Sigmoid colon (tissue), 7 donors: ENCODE measurements around the gene PCDHB5. TPM values are rescaled to one million over a fixed set of nuclear protein-coding genes. Genes with fewer than 3 reads are reported as not detected.
"Not testable (repeated sequence)": the region's sequence is repeated elsewhere in the genome, so short reads cannot be mapped to it uniquely, and the experiment has no call there.

ENCODE experiments used
- DNase-seq: peaks from one replicate; pipeline ENCODE4 v3.0.0-alpha.2; 2019
- H3K27ac ChIP-seq, 4 donors: fragments of 200-600 bp; sonication (generic); one replicate each; pipeline ENCODE4 v1.5.1; 2016 to 2019; ENCODE audit warnings: mild to moderate bottlenecking in 1 of 4
- H3K27me3 ChIP-seq, 3 donors: fragments of 200-600 bp; sonication (generic); one replicate each; pipeline ENCODE4 v1.5.1; 2019; ENCODE audit warnings: mild to moderate bottlenecking in 1 of 3
- H3K36me3 ChIP-seq, 4 donors: fragments of 200-600 bp; sonication (generic); one replicate each; pipeline ENCODE4 v1.5.1; 2016 to 2019
- H3K4me1 ChIP-seq, 4 donors: fragments of 200-600 bp; sonication (generic); one replicate each; pipeline ENCODE4 v1.5.1; 2017 to 2019
- H3K4me3 ChIP-seq, 4 donors: fragments of 200-600 bp; sonication (generic); one replicate each; pipeline ENCODE4 v1.5.1; 2017 to 2019; ENCODE audit warnings: mild to moderate bottlenecking in 2 of 4, moderate library complexity in 1 of 4
- H3K9me3 ChIP-seq, 4 donors: fragments of 200-600 bp in 3 of 4; sonication (generic) in 3 of 4; one replicate each; pipeline versions ENCODE4 v1.5.1 to v1.6.1; 2013 to 2019
- CTCF ChIP-seq, 4 experiments: fragments of 450-650 bp in 3 of 4; fragments of 200-600 bp in 1 of 4; IDR thresholded peaks; one replicate each; pipeline ENCODE4 v1.5.1; 2016 to 2019; ENCODE audit warnings: antibody characterized with exemption in 4 of 4, mild to moderate bottlenecking in 3 of 4, moderate library complexity in 2 of 4
- EP300 ChIP-seq, 4 donors: sonication (generic); formaldehyde crosslinking; IDR thresholded peaks; one replicate each; pipeline ENCODE4 v1.6.1; 2017; ENCODE audit warnings: antibody characterized with exemption in 4 of 4
- POLR2A ChIP-seq, 2 donors: fragments of 450-650 bp; IDR thresholded peaks; one replicate each; pipeline ENCODE4 v1.6.1; 2016; ENCODE audit warnings: antibody characterized with exemption in 2 of 2, mild to moderate bottlenecking in 2 of 2, moderate library complexity in 2 of 2
- WGBS, 2 donors: extraction: QIAGEN DNeasy Blood & Tissue Kit; methylation state at CpG; one replicate each; pipeline ENCODE4 v1.1.7; 2013; 5-methylcytosine and 5-hydroxymethylcytosine counted together
- intact Hi-C: fragments of 100-400 bp; cut with DNase I; formaldehyde crosslinking; loops from one replicate; pipeline ENCODE4 v1.15.1; 2023
- polyA plus RNA-seq, 3 donors: library from polyadenylated mRNA; stranded (reverse); fragments of 200-250 nt; gene quantifications; one replicate each; pipeline ENCODE4 v1.2.3, GENCODE V29; 2013
- total RNA-seq, 4 donors: library from RNA; depleted of rRNA; stranded (reverse); fragments of >200 nt; gene quantifications; one replicate each; pipeline ENCODE4 v1.1.0, GENCODE V29; 2016
- donor health status: healthy with polysubstance abuse.
- donor health status: Bipolar disorder and iron deficiency.
- donor health status: healthy.

The PCDHB5 gene
- total and polyA plus RNA-seq, 7 donors = under 0.01 to 6.5 (median 3.2) TPM; not detected in 1

- no peak for DNase-seq
- Histone ChIP-seq H3K9me3 (peaks cover 3 to 43% (median 30%) of the 10 kb centered on the region in 4 donors), H3K4me3 (no peak overlapping the region), H3K27me3 (peaks cover 0 to 32% (median 0%) of the 10 kb centered on the region in 3 donors), H3K36me3 (no peaks in the 10 kb centered on the region), H3K27ac (no peak overlapping the region), H3K4me1 (no peaks in the 10 kb centered on the region)
- TF ChIP-seq CTCF (IDR thresholded peaks at IDR 0.05) (no peak), POLR2A (IDR thresholded peaks at IDR 0.05) (no peak), EP300 (IDR thresholded peaks at IDR 0.05) (no peak)
- intact Hi-C loops = no loop called here
- 39 to 51% methylated on average over 21 of the region's 21 CpGs for WGBS, 2 donors
Measured at GRCh38 chr5:141155540-141156374, 20.8 kb downstream of the PCDHB5 start.

GRCh38 chr5:141157356-141157755 is 22.4 kb downstream of the PCDHB5 start:
- intact Hi-C loops, H3K27ac ChIP-seq, DNase-seq, H3K4me1 ChIP-seq, H3K4me3 ChIP-seq, H3K36me3 ChIP-seq: not testable (repeated sequence)
- Histone ChIP-seq H3K9me3 (peaks cover 3 to 32% (median 22%) of the 10 kb centered on the region in 4 donors), H3K27me3 (peaks cover 0 to 21% (median 0%) of the 10 kb centered on the region in 3 donors)
- WGBS, 2 donors = 43 to 76% methylated on average over 38 of the region's 38 CpGs

DNA sequence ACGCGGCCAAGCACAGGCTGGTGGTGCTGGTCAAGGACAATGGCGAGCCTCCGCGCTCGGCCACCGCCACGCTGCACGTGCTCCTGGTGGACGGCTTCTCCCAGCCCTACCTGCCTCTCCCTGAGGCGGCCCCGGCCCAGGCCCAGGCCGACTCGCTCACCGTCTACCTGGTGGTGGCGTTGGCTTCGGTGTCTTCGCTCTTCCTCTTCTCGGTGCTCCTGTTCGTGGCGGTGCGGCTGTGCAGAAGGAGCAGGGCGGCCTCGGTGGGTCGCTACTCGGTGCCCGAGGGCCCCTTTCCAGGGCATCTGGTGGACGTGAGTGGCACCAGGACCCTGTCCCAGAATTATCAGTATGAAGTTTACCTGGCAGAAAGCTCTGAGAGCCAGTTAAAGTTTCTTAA is 22.9 kb downstream of the PCDHB5 start:
- intact Hi-C loops, H3K27ac ChIP-seq, H3K36me3 ChIP-seq, H3K4me3 ChIP-seq, H3K4me1 ChIP-seq, DNase-seq: not testable (repeated sequence)
- Histone ChIP-seq H3K27me3 (peaks cover 0 to 18% (median 0%) of the 10 kb centered on the region in 3 donors), H3K9me3 (peaks cover 3 to 35% (median 23%) of the 10 kb centered on the region in 4 donors)
- WGBS, 2 donors = 44 to 69% methylated on average over 22 of the region's 28 CpGs

- H3K27ac ChIP-seq = no peak within 1 kb of the TSS
- peaks cover 0 to 34% (median 4%) of the 10 kb centered on the region in 3 donors for H3K27me3 ChIP-seq
- TF ChIP-seq CTCF (IDR thresholded peaks at IDR 0.05) = peak in 1 of 4 experiments; percentile 23
- TF ChIP-seq EP300 (IDR thresholded peaks at IDR 0.05) = no peak
- no peak for DNase-seq
- intact Hi-C loops = no loop called here
- no peaks in the 10 kb centered on the region for H3K36me3 ChIP-seq
- peak within 1 kb of the TSS in 3 of 4 donors; percentile 2 to 23 (median 12) for H3K4me3 ChIP-seq
- WGBS, 2 donors = 33 to 46% methylated on average over 20 of the region's 20 CpGs
- H3K9me3 ChIP-seq = peaks cover 8 to 36% (median 17%) of the 10 kb centered on the region in 4 donors
- no peaks in the 10 kb centered on the region for H3K4me1 ChIP-seq
Measured at GRCh38 chr5:141172381-141173204, 37.6 kb downstream of the PCDHB5 start, which contains the start of gene PCDHB7. PCDHB7 (plus strand) TSS chr5:141172644; CDS start chr5:141172836, 192 bp downstream.

- DNase-seq, H3K4me1 ChIP-seq, H3K36me3 ChIP-seq, H3K4me3 ChIP-seq, H3K27ac ChIP-seq, intact Hi-C loops: not testable (repeated sequence)
- H3K9me3 ChIP-seq = peaks cover 14 to 50% (median 20%) of the 10 kb centered on the region in 4 donors
- peaks cover 0 to 49% (median 4%) of the 10 kb centered on the region in 3 donors for H3K27me3 ChIP-seq
- 50 to 76% methylated on average over 79 of the region's 79 CpGs for WGBS, 2 donors
Measured at GRCh38 chr5:141174291-141175104, 39.5 kb downstream of the PCDHB5 start.

- H3K36me3 ChIP-seq = no peaks in the 10 kb centered on the region
- peaks cover 14 to 50% (median 20%) of the 10 kb centered on the region in 4 donors for H3K9me3 ChIP-seq
- no peak overlapping the region for H3K4me3 ChIP-seq
- no peak overlapping the region for H3K27ac ChIP-seq
- 65 to 79% methylated on average over 1 of the region's 1 CpG for WGBS, 2 donors
- H3K27me3 ChIP-seq = peaks cover 4 to 57% (median 4%) of the 10 kb centered on the region in 3 donors
- H3K4me1 ChIP-seq = no peaks in the 10 kb centered on the region
- DNase-seq = no peak
- peak in 1 of 2 donors; percentile 9 for TF ChIP-seq POLR2A (IDR thresholded peaks at IDR 0.05)
- no peak for TF ChIP-seq EP300 (IDR thresholded peaks at IDR 0.05)
- intact Hi-C loops = no loop called here
Measured at GRCh38 chr5:141175933-141176332, 40.9 kb downstream of the PCDHB5 start.

DNA sequence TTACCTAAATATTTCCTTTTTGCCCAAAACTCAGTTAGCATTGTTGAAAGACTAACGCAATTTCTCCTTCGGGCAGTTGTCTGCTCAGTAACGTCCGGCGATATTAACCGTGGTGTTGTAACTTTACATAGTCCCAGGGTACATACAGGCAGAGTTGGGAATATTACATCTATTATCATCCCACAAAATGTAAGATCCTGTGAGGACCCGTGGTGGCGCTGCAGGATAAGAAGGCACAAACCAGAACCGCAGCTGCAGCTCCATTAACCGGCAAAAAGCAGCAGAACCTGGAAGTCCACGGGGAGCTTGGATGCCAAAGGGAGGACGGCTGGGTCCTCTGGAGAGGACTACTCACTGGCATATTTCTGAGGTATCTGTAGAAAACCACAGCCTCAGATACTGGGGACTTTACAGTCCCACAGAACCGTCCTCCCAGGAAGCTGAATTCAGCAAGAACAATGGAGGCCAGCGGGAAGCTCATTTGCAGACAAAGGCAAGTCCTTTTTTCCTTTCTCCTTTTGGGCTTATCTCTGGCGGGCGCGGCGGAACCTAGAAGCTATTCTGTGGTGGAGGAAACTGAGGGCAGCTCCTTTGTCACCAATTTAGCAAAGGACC is 42.7 kb downstream of the PCDHB5 start, which contains the start of gene PCDHB8:
Gene PCDHB8 (plus strand): TSS at position 214 of the 615 bp plus-strand sequence. CDS start 245 bp downstream, at position 459.
- intact Hi-C loops, DNase-seq, H3K4me3 ChIP-seq, H3K4me1 ChIP-seq, H3K36me3 ChIP-seq, H3K27ac ChIP-seq: not testable (repeated sequence)
- WGBS, 2 donors = 26 to 51% methylated on average over 15 to 16 of the region's 18 CpGs
- Histone ChIP-seq H3K27me3 (peaks cover 4 to 57% (median 4%) of the 10 kb centered on the region in 3 donors), H3K9me3 (peaks cover 12 to 58% (median 20%) of the 10 kb centered on the region in 4 donors)

DNA sequence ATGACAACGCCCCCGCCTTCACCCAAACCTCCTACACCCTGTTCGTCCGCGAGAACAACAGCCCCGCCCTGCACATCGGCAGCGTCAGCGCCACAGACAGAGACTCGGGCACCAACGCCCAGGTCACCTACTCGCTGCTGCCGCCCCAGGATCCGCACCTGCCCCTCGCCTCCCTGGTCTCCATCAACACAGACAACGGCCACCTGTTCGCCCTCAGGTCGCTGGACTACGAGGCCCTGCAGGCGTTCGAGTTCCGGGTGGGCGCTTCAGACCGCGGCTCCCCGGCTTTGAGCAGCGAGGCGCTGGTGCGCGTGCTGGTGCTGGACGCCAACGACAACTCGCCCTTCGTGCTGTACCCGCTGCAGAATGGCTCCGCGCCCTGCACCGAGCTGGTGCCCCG is 44.4 kb downstream of the PCDHB5 start:
- WGBS, 2 donors = 47 to 78% methylated on average over 35 of the region's 39 CpGs
- H3K4me3 ChIP-seq, H3K27ac ChIP-seq, H3K36me3 ChIP-seq, DNase-seq, intact Hi-C loops, H3K4me1 ChIP-seq: not testable (repeated sequence)
- Histone ChIP-seq H3K27me3 (peaks cover 4 to 68% (median 4%) of the 10 kb centered on the region in 3 donors), H3K9me3 (peaks cover 3 to 53% (median 23%) of the 10 kb centered on the region in 4 donors)

DNA sequence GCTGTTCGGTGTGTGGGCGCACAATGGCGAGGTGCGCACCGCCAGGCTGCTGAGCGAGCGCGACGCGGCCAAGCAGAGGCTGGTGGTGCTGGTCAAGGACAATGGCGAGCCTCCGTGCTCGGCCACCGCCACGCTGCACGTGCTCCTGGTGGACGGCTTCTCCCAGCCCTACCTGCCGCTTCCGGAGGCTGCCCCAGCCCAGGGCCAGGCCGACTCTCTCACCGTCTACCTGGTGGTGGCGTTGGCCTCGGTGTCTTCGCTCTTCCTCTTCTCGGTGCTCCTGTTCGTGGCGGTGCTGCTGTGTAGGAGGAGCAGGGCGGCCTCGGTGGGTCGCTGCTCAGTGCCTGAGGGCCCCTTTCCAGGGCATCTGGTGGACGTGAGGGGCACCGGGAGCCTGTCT is 44.9 kb downstream of the PCDHB5 start:
- 43 to 68% methylated on average over 27 to 32 of the region's 32 CpGs for WGBS, 2 donors
- DNase-seq, H3K36me3 ChIP-seq, H3K4me1 ChIP-seq, H3K27ac ChIP-seq, H3K4me3 ChIP-seq, intact Hi-C loops: not testable (repeated sequence)
- peaks cover 3 to 55% (median 21%) of the 10 kb centered on the region in 4 donors for H3K9me3 ChIP-seq
- H3K27me3 ChIP-seq = peaks cover 4 to 68% (median 4%) of the 10 kb centered on the region in 3 donors
